Stimulated activated naive CD8-positive, alpha-beta T cell treated with anti-CD3 and anti-CD28 coated beads, Interleukin-15, Interleukin-2, amounts not matched to agents 100 U/mL and 50 U/mL, for 24 hours (primary cell): ENCODE results near the gene TMEM178B.
"Not testable (repeated sequence)": the region's sequence is repeated elsewhere in the genome, so short reads cannot be mapped to it uniquely, and the experiment has no call there.

Source experiments
- ATAC-seq: fragments of 150-1000 bp; cut with Tn5 transposase; one replicate; pipeline ENCODE4 v1.10.0; 2021
- DNase-seq: peaks from one replicate; pipeline ENCODE4 v3.0.0; 2021

TMEM178B gene

GRCh38 chr7:141390339-141390738, 316.5 kb downstream of the TMEM178B start:
- ATAC-seq (no peak), DNase-seq (no peak)

DNA sequence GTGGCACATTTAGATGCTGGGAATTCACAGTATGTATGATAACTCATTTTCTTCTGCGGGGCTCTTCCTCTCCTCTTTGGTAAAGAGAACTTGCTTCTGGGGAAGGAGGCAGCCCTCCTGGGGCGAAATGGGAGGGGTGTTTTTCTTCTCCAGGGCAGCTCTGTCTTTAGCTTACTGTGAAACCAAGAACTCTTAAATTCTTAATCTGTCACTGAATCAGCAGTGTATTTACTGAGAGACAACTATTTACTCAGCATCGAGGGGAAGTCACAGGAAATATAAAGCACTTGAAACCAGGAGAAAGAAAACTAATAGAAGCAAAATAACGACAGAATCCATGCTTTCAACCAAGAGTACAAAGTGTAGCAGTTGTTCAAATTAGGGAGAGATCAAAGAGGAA, 319.2 kb downstream of the TMEM178B start:
- ATAC-seq = no peak
- no peak for DNase-seq

DNA sequence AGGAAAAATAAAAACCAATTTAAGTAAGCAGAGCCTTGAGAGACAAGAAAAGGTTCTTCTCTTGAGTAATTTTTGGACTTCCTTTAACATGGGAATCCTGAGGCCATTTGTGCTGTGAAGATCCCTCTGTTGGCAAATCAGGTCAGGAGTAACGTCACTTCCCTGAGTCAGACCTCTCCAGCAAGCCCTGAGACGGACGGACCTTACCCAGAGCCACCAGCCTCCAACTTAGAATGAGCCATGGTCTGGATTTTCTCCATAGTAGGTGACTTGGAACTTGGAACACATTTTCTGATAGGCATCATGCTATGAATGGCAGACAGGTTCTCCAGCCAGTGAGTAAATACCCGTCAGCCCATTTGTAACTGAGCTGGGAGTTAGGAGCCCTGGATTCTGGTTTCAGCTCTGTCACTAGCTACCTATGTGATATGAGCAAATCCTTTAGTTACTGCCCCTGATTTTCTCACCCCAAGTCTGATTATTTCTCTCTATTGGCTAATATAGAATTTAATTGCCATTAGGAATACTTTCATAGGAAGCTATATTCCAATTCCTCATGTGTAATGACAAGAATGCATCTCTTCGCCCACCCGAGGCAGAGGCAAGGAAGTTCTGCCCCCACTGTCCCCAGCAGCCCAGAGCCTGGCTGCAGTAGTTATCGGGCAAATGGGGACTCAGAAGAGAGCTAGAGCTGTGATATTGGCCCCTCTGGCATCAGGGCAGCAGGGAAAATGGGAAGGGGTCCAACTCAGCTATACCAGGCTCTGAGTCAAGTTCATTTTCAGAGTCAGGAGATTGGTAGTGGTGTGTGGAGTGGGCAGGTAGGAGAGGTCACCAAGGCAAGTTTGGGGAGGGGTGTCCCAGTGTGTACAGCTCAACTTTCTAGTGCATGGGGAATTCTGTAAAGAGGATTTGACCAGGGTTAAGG, 323.6 kb downstream of the TMEM178B start:
- DNase-seq = no peak
- ATAC-seq = no peak

DNA sequence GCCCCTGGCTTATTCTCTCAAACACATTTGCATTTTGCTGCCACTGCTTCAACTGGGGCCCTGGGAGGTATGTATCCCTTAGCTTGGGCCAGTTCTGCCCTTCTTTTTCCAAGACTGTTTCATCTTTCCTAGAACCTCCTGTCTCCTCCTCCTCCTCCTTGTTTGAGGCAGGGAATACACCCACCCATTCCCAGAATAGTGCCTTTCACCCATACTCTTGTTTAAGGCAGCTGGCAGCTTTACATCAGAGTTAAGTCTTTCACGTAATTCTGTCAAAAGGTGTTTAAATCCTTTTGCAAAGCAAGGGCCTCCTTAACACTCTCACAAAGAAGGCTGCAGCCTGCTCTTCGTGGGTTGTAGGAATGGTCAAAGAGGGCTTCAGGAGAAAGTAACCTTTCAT, 326.5 kb downstream of the TMEM178B start:
- no peak for DNase-seq
- no peak for ATAC-seq

DNA sequence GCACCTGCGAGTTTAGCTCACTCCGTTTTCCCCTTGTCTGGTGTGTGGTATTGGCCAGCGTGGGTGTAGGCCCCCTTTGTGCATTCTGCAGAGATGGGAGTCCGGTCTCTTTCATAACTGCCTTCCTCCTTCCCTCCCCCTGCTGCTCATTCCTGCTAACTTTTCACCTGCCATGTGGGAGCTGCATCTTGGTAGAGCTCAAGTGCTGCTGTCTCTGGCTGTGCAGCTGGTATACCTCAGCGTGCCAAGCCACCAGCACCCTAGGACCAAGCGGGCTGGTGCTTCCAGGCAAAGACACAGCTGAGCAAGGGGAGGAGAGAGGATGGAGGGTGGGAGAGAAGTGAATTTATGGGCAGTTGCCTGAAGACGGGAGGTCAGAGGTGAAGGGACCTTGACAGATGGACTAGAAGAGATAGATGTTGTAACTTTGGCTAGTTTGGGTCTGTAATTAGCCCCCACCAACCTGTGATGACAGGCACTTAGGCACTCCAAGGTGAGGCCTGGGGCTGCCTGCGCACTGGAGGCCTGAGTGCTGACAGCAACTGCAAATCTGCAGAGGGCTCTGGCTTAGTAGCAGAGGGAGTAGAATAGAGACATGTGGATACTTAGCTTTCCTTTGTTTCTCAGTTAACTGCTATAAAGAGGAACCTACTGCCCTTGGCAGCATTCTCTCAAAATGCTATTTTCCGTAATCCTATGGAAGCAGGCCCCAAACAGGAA, 328.6 kb downstream of the TMEM178B start:
- DNase-seq = no peak
- ATAC-seq = no peak

GRCh38 chr7:141403846-141404245, 330.0 kb downstream of the TMEM178B start:
- DNase-seq, ATAC-seq: not testable (repeated sequence)

DNA sequence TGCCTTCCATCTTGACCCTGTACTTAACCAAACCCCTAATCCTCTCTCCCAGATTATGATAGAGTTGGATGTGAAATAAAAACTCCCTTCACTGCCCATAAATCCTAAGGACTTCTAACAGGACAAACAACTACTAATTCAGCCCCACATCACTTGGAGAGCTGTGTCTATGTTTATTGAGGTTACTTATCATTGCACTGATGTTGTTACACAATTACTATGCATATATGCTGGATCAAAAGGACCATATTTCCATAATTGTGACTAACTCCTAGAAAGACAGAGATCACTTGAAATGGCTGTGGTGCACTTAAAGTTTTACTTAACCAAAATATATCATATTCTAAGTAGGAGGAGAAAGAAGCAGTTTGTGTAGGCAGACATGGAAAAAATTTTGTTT, 332.5 kb downstream of the TMEM178B start:
- no peak for DNase-seq
- no peak for ATAC-seq

GRCh38 chr7:141407893-141408292, 334.0 kb downstream of the TMEM178B start:
- DNase-seq (no peak), ATAC-seq (no peak)

DNA sequence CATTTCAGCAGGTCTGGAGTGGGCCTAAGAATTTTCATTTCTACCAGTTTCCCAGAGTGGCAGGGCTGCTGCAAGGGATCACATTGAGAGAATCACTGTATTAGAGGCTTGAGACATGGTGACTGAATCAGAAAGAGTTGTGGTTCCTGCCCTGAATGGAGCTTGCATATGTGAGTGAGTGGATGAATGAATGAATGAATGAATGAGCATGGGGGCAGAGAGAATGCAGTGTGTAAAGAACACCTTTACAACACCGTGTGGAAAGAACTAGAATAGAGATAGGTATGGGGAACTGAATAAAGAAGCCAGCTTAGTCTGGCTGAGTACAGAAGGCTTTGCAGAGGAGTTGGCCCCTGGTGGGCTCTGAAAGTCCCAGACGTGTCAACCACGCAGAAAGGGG, 334.6 kb downstream of the TMEM178B start:
- ATAC-seq (no peak), DNase-seq (no peak)

- no peak for ATAC-seq
- no peak for DNase-seq
Measured at GRCh38 chr7:141409219-141409618, 335.4 kb downstream of the TMEM178B start.

GRCh38 chr7:141409801-141410329, 336.0 kb downstream of the TMEM178B start:
- no peak for ATAC-seq
- DNase-seq = no peak

DNA sequence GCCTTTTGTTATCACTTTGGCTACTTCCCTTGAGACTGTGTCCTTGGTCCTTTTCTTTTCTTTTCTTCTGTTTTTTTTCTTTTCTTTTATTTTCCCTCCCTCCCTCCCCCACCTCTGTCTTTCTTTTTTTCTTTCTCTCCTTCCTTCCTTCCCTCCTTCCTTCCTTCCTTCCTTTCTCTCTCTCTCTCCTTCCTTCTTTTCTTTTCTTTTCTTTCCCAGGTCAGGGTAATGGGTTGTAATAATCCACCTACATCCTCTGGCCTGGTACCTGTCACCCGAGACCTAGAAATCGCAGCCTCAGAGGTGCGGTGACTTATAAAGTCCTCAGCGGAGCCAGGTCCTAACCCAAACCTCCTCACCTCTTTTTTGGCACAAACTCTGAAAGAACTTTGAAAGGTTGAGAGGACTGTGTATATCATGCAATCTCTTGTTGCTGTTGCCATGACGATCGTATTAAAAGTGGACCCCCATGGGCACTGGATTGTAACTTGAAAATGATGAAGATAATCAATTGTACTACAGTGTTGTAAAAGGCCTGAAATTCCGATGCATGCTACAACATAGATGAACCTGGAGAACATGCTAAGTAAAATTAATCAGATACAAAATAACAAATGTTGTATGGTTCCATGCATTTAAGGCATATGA, 336.6 kb downstream of the TMEM178B start:
- DNase-seq (no peak), ATAC-seq (no peak)

- no peak for ATAC-seq
- DNase-seq = no peak
Measured at GRCh38 chr7:141411133-141411532, 337.3 kb downstream of the TMEM178B start.

GRCh38 chr7:141415999-141416398, 342.1 kb downstream of the TMEM178B start:
- ATAC-seq (no peak), DNase-seq (no peak)

DNA sequence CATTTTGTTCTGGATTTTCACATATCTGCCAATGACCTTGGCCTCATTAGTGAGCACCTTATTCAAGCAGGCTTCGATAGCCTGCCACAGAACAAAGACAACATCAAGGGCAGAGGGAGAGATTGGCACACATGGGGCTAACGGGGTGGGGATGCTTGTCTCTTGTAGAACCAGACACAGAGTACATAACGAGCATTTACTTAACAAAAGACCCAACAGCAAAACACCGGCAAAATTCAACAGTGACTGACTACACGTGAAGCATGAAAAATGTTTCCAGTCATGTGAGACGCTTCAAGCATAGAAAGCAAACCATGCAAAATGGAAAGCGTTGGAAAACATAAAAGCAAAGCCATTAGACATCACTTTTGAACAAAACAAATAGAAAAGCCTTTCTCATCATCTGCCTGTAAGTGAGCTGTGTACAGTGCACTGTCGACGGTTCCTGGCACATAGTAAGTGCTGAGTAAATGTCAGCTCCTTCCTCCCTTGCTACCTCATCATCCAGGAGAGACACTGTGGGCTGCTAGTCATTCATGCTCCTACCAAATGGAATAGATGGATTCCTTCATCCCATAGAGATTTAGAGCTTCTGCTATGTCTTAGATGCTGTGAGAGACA, 342.9 kb downstream of the TMEM178B start:
- no peak for DNase-seq
- ATAC-seq = no peak

GRCh38 chr7:141417506-141417905, 343.6 kb downstream of the TMEM178B start:
- no peak for DNase-seq

DNA sequence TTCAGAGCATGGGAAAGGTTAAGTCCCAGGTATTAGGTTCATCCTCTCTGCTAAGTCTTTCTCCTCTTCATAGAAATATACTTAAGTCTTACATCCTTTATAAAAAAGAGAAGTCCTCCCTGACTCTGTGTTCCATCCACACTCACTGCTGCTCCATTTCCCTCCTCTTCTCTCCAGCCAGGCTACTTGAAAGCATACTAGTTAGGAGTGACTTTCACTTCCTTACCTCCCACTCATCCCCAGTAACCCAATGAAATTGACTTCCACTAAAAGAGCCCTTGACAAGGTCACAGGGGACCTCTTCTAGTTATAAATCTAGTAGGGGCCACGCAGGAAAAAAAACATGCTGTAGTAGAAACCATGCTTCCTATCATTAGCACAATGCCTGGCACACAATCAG, 344.2 kb downstream of the TMEM178B start:
- DNase-seq (no peak), ATAC-seq (no peak)

More at GRCh38 chr7:141417506-141417905, 343.6 kb downstream of the TMEM178B start:
- no peak for ATAC-seq

- ATAC-seq (no peak), DNase-seq (no peak)
Measured at GRCh38 chr7:141421306-141421705, 347.4 kb downstream of the TMEM178B start.

DNA sequence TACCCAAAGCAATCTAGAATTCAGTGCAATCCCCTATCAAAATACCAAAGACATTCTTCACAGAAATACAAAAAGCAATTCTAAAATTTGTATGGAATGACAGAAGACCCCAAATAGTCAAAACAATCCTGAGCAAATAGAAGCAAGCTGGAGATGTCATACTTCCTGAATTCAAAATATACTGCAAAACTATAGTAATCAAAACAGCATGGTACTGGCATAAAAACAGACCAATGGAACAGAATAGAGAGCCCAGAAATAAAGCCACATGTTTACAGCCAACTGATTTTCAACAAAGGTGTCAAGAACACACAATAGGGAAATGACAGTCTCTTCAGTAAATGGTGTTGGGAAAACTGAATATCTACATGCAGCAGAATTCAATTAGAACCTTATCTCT, 353.3 kb downstream of the TMEM178B start:
- ATAC-seq = no peak
- no peak for DNase-seq

- ATAC-seq = no peak
- no peak for DNase-seq
Measured at GRCh38 chr7:141430455-141431139, 356.7 kb downstream of the TMEM178B start.

DNA sequence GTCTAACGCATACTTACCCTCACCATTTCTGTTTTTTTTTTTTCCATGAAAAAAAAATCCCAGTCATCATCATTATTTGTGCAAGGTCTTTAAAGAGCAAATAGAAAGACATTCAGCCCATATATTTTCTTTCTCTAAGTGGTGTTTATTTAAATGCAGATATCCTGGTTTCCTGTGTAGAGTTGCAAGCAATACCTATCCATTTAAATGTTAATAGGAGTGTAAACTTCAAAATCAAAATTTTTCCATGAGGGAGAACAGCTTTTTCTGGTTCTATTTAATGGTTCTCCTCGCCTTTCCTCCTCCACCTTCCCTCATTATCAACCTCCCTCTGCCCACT, 357.2 kb downstream of the TMEM178B start:
- ATAC-seq = no peak
- no peak for DNase-seq

GRCh38 chr7:141431711-141432110, 357.8 kb downstream of the TMEM178B start:
- ATAC-seq (no peak), DNase-seq (no peak)
